Embryonic facial prominence (tissue), 1 donor: ENCODE results near the gene NFAT5.
"Not testable (repeated sequence)": the region's sequence is repeated elsewhere in the genome, so short reads cannot be mapped to it uniquely, and the experiment has no call there.

Experiments
- DNase-seq: peaks from one replicate; pipeline ENCODE4 v3.0.0-alpha.2; 2016; ENCODE audit errors: extremely low spot score

NFAT5 gene

DNA sequence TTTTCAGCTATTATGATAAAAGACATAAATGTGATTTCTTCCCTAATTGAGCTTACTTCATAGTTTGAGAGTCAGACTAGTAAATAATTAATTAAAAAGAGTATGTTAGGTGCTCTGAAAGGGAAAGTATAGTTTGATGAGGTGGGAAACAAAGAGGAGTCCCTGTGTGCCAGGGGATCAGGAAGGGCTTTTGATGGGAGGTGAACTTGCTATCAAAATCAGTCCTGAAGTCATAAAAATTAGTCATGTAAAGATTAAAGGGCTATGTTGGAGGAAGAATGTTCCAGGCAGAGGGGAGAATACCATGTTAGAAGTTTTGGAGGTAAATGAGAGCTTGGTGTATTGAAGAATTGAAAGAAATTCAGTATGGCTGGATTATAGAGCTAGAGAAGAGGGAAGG lies 31.0 kb downstream of the NFAT5 start:
- DNase-seq, result no peak

DNA sequence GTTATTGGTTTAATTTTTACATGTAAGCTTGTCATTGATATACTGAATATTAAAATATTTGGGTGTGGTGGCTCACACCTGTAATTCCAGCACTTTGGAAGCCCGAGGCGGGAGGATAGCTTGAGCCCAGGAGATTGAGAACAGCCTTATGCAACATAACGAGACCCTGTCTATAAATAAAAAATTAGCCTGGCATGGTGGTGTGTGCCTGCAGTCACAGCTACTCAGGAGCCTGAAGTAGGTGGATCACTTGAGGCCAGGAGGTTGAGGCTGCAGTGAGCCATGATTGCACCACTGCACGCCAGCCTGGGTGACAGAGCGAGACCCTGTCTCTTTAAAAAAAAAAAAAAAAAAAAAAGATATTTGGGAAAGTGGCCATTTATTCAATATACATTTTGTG lies 32.3 kb downstream of the NFAT5 start:
- no peak for DNase-seq

DNA sequence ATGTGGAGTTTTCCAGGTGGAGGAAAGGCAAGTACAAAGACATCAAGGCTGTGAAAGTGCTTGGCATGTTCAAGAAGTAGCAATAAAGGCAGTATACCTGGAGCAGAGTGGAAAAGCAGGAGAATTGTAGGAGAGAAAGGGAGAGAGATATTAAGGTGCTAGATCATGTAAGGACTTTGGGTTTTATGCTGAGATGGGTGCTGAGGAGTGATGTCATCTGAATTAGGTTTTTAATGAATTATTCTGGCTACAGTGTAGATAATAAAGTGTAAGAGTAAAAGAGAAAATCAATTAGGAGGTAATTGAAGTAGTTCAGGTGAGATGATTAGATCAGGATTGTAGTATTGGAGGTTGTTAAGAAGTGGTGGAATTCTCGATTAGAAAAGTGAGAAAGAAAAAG lies 34.0 kb downstream of the NFAT5 start:
- no peak for DNase-seq

DNA sequence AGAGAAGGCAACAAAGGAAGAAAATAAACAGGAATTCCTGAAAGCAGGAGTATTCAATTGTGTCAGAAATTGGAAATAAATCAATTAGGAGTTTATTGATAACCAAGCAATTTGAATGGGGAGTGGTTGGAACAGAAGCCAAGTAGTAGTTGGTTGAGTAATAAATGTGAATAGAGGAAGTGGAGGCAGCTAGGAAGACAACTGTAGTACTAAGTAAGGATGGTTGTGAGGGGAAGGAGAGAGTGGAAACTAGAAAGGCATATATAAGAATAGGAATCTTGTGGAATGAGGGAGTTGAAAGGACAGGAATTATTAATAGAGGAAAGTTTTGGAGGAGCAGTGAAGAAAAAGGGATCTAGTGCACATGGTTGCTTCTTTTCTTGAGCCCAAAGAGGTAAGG lies 34.4 kb downstream of the NFAT5 start:
- no peak for DNase-seq

GRCh38 chr16:69601250-69601649 lies 35.5 kb downstream of the NFAT5 start:
- DNase-seq, result no peak

DNA sequence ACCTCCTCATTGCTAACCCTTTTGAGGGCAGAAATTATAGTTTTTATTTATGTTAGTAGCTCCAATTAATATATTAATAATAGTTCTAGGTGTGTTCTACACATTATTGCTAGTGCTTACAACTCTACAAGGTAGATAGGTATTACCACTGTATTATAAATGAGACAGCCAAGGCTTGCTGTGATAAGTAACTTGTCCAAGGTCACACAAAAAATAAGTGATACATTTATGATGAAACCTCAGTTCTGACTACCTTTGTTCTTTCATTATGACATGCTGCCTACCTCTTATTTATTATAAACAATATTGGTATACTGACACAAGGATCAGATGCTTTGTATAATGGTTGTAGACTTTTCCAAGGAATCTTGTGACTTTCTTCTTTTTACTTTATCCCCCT lies 41.2 kb downstream of the NFAT5 start:
- DNase-seq, result no peak

- DNase-seq, result no peak
These were observed 41.9 kb downstream of the NFAT5 start for GRCh38 chr16:69607674-69608073.

GRCh38 chr16:69610356-69610755 lies 44.6 kb downstream of the NFAT5 start:
- DNase-seq, result no peak

DNA sequence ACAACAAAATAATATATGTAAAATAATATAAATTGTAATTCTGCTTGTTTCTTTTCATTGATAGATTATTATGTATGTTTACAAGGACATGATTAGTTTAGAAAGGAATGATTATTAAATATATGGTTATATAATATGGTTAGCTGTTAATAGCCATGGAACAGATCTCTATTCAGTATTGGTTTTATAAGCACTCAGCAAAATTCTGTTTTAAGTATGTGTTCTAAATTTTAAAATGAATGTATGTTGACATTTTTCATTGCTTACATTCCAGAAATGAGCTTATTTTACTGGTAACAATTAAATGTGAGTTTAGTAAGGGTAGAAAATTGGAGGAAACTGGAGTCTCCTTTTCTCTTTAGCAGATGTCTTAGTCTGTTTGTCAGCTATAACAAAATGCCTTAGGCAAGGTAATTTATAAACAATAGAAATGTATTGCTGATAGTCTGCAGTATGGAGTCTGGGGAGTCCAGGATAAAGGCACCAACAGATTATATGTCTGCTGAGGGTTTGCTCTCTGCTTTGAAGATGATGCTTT lies 45.4 kb downstream of the NFAT5 start:
- no peak for DNase-seq

DNA sequence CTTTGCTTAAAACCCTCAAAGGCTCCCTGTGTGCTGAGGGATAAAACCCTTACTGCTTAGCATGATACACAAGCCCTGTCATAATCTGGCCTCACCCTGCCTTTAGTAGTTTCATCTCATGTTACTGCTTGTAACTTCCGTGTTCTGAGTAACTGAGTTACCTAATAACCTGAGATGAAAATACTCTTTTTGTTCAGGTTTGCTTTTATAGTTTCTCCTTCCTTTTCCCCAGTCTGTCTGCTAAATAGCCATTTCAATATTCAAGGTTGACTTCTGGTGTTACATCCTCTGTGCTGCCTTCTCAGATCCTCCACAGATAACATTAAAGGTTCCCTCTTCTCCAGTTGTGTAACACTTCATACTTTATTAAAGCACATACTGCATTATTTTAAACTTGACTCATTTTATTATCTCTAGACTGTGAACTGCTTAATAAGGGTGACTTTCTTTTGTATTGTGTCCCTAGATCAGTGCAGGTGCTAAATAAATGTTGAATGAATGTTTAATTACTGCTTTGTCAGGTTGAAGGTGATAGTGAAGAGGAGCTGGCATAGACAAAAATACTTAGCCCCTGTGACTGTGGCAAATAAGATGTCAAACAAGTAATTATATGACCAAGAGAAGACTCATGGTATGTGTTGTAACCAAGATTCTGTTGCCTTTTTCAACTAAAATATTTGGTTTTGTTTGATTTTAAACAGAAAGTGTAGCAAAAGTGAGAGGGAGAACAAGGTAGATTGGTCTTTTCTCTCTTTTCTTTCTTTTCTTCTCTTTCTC lies 47.8 kb downstream of the NFAT5 start:
- DNase-seq, result no peak

DNA sequence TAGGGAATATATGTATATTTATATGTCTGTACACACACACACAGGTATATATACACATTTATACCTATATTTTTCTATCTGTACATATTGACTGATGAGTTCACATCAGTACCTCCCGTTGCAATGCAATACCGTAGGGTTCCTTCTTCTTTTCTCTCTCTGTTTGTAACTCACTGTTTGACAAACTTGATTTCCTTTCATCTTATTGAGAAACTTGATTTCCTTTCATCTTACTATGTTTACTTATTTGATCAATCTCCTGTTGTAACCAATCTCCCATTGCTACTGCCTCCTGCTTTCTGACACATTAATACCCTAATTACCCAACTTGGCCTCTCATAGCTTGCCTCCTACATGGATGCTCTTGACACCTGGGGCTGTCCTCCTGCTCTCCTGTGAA lies 49.8 kb downstream of the NFAT5 start:
- no peak for DNase-seq

- no peak for DNase-seq
These were observed 50.3 kb downstream of the NFAT5 start for GRCh38 chr16:69616082-69616481.

GRCh38 chr16:69618307-69618706 lies 52.5 kb downstream of the NFAT5 start:
- DNase-seq, result no peak

DNA sequence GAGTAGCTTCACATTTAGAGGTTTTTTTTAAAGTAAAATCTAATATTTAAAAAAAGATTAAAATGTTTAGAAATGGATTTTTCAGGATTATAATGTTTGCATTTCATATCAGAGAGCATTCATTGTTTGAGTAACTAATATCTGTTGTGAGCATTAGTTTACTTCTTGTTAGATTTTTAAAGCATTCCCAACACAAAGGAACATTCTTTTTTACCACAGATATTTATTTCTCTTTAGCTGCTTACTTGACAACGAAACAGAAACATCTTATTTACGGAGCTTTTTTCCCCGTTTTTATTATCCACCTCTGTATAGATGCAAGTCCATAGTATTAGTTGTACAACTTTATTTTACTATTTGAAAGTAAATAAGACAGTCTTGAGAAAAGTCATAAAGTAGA lies 53.0 kb downstream of the NFAT5 start:
- no peak for DNase-seq

- DNase-seq, result no peak
These were observed 53.7 kb downstream of the NFAT5 start for GRCh38 chr16:69619514-69619913.

DNA sequence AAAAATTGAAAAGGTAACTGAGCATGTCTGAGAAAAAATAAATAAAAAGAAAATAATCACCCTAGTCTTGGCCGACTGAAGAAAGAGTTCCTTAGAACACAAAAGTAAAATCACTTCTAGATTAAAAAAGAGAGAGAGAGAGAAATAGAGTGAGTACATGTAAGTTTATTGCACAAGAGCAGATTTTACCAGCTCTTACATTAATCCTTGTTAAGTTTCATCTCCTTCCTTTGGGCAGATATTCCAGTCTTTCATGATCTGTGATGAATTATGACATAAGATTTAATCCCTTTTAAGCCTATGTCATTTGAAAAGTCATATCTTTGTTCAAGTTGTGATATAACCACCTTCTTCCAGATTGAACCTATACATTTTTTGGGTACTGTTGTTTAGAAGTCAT lies 54.8 kb downstream of the NFAT5 start:
- DNase-seq, result no peak

- DNase-seq, result no peak
These were observed 55.5 kb downstream of the NFAT5 start for GRCh38 chr16:69621225-69621624.

- DNase-seq, result no peak
These were observed 60.5 kb downstream of the NFAT5 start for GRCh38 chr16:69626256-69626655.

DNA sequence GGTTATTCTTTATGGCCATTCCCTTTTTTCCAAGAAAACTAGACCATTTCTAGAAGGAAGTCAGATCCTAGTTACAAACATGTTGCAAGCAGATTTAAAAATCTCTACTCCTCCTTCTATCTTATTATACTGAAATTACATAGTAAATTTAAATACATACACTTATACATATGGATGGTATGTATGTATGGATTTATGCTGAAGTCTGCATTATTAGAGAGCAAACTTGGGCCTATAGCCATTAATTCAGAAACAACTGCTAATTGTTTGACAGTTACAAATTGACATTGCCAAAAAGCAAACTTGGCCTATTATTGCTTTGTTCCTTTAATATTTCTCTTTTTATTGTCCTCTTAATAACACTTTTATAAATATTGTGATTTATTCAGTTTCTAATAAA lies 67.1 kb downstream of the NFAT5 start:
- no peak for DNase-seq

DNA sequence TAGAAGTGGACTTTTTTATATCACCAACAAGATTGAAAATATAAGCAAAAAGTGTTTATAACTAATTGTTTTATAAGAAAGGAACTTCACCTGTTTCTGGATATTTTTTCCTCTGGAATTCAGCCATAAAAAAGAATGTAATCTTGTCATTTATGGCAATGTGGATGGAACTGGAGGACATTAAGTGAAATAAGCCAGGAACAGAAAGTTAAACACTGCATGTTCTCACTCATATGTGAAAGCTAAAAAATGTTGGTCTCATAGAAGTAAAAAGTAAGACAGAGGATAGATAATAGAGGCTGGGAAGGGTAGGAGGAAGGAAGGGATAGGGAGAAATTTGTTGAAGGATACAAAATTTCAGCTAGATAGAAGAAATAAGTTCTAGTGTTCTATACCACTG lies 67.6 kb downstream of the NFAT5 start:
- DNase-seq, result no peak

GRCh38 chr16:69636563-69637146 lies 70.9 kb downstream of the NFAT5 start:
- DNase-seq, result not testable (repeated sequence)

GRCh38 chr16:69637206-69637865 lies 71.6 kb downstream of the NFAT5 start:
- not testable (repeated sequence) for DNase-seq

- DNase-seq, result not testable (repeated sequence)
These were observed 78.2 kb downstream of the NFAT5 start for GRCh38 chr16:69643997-69644396.
